AG09309 (cell line): ENCODE data around the gene LRCH3.

Experiments
- DNase-seq: peaks from one replicate; pipeline ENCODE4 v3.0.0-alpha.2; 2010; ENCODE audit warnings: low read depth
- H3K4me3 ChIP-seq: 2 replicates; pipeline ENCODE4 v1.5.1; 2011; ENCODE audit warnings: mild to moderate bottlenecking, low read depth, low read length, moderate library complexity; ENCODE audit not compliant: control insufficient read depth
- CTCF ChIP-seq: IDR thresholded peaks from 2 replicates; pipeline ENCODE4 v1.5.1; 2011; ENCODE audit warnings: mild to moderate bottlenecking, low read depth, low read length, inconsistent platforms; ENCODE audit not compliant: insufficient read depth, control insufficient read depth; ENCODE audit errors: missing control alignments

Gene LRCH3

DNA sequence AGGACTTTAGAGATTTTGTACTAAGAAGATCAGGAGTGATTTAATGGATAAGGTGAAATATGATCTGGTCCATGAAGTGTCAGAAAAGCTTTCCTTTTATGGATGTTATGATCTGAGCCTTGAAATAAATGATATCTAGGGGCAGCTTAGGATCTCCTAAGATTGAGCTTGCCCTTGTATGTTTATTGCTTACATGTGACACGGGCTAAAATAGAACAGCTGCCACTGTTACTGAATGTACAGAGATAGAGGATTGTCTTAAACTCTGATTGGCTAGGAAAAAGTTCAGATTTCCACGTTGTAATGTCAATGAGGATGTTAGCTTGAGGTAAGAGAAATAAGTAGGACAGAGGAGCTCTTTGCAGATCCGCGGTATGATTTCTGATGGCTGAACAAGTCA is 32.5 kb upstream of the LRCH3 start:
- H3K4me3 ChIP-seq, result no peak overlapping the region
- DNase-seq, result no peak
- TF ChIP-seq CTCF, result no peak

DNA sequence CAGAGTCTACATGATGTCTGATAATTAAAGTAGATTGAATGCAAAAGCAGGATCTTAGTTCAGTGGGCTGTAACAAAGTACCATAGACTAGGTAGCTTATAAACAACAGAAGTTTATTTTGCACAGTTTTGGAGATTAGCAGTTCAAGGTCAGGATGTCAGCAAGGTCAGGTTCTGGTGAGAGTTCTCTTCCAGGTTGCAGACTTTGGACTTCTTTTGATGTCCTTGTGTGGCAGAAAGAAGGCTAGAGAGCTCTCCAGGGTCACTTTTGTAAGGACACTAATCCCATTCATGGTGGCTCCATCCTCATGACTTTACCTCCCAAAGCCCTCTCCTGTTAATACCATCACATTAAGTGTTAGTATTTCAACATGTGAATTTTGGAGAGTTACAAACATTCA is 29.3 kb upstream of the LRCH3 start:
- TF ChIP-seq CTCF, result no peak
- no peak overlapping the region for H3K4me3 ChIP-seq

DNA sequence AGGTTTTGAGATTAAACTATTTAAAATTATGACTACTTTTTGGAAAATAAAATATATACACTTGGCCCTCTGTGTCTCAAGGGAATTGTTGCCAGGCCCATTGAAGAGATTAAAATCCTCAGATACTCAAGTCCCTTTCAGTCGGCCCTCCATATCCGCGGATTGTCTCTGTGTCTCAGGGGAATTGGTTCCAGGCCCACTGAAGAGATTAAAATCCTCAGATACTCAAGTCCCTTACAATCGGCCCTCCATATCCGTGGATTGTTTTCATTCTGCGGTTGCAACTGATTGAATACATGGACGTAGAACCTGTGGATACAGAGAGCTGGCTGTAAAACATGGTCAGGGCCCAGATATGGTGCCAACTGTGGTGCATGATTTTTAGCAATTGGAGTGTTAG is 15.7 kb upstream of the LRCH3 start:
- TF ChIP-seq CTCF, result no peak
- no peak for DNase-seq
- no peak overlapping the region for H3K4me3 ChIP-seq

More for the DNA sequence above, 29.3 kb upstream of the LRCH3 start:
- DNase-seq, result no peak

DNA sequence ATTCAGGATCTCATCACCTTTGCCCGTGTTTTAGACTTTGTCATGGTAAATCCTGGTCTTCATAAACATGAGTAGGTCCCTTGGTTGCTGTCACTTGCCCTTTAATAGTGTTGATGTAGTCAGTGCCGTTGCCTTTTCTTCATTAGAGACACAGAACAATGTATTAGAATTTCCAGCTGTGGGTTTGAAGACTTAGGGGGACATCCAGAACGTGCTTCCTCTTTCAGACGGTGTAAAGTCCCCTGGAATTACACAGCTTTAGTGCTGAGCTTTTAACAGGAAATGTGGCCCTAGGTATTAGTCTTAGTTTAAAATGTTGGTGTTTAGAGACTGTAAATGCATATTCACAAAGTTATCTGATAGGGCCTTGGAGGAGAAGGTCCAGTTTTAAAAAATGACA is 8.8 kb upstream of the LRCH3 start:
- no peak for TF ChIP-seq CTCF
- DNase-seq, result no peak

DNA sequence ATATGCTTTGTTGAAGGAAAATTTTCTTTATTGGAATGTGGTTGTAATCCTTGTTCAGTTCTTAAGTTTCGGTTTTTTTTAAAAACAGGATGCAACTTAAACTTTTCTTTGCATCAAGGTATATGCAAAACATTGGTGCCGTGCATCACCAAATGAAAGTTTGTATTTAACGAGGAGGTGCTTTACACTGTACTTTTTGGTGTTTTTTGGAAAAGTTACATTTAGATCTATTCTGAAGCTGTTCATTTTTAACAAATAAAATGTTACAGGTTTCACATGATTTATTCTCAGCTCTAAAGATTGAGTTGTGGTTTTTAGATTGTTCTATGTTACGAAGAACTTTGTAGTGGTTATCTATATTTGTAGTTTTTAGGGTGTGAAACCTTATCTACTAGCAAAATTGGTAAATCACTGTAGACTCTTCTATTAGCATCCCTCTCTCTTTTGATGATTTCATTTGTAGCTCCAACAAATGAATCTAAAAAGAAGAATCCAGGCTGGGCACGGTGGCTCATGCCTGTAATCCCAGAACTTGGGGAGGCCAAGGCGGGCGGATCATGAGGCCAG is 7.0 kb upstream of the LRCH3 start:
- TF ChIP-seq CTCF, result no peak

More for the DNA sequence above, 8.8 kb upstream of the LRCH3 start:
- H3K4me3 ChIP-seq, result no peak overlapping the region

DNA sequence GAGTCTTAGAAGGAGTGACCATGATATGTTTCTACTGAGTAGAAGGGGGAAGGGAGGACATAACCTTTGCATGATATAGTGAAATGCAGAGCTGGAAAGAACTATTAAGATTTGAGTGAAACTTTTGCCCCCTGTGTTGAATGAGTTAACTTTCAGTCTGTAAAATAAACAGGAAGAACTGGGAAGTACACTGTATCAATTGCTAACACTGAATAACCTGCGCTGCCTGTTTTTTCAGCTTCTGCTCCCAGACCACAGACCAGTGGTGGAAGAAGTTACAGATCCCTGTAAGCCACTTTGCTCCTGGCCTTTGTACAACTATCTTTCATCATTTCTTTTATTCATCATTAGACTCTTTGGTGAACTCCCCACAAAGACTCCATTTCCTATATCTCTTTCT is 3.6 kb upstream of the LRCH3 start:
- DNase-seq, result no peak
- no peak overlapping the region for H3K4me3 ChIP-seq
- no peak for TF ChIP-seq CTCF

More for the DNA sequence above, 7.0 kb upstream of the LRCH3 start:
- no peak for DNase-seq
- no peak overlapping the region for H3K4me3 ChIP-seq

DNA sequence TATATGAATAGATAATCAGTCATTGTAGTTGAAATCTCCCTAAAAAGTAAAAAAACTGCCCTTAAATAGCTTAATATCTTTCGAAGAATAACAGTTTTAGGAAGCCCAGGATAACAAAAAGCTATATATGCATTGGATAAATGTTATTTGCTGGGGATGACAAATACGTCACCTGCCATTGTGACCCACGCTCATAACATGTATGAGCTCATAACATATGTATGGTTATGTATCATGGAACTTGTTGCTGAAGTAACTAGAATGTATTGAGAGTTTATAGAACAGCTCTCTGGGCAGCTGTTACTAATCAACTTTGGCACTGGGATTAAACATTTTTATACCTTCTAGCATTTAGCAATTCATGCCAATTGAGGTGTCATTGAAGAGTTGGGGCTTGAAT is 1.7 kb upstream of the LRCH3 start:
- H3K4me3 ChIP-seq, result no peak overlapping the region

More for the DNA sequence above, 1.7 kb upstream of the LRCH3 start:
- DNase-seq, result no peak
- TF ChIP-seq CTCF, result no peak
